ENCODE results near the gene DNASE1L2.
"Not testable (repeated sequence)": the region's sequence is repeated elsewhere in the genome, so short reads cannot be mapped to it uniquely, and the experiment has no call there.

DNA sequence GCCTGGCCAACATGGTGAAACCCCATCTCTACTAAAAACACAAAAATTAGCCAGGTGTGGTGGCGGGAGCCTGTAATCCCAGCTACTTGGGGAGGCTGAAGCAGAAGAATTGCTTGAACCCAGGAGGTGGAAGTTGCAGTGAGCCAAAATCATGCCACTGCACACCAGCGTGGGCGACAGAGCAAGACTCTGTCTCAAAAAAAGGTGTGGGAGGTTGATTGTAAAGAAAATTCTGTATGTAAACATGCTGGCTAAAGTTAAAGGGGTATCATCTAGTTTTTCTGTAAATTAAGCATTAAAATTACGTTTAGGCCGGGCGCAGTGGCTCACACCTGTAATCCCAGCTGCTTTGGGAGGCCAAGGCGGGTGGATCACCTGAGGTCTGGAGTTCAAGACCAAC, 22.3 kb downstream of the DNASE1L2 start:
- TF ChIP-seq POLR2A (IDR thresholded peaks at IDR 0.05; ENCODE audit: low read depth, low read length); CTCF (conservative IDR thresholded peaks at IDR 0.05; ENCODE audit: low read depth, low read length); BHLHE40 (IDR thresholded peaks at IDR 0.05; ENCODE audit: low read depth, low read length); MAZ (IDR thresholded peaks at IDR 0.05; ENCODE audit: borderline replicate concordance, low read depth, low read length); MXI1 (IDR thresholded peaks at IDR 0.05; ENCODE audit: borderline replicate concordance, low read depth, low read length): not testable (repeated sequence)

Measured in IMR-90 (cell line).